A549 treated with Hydrocortisone at 1 μM for 4 hours (cell line): ENCODE measurements around the gene ZDHHC6. TPM values are rescaled to one million over a fixed set of nuclear protein-coding genes. Genes with fewer than 3 reads are reported as not detected.

ENCODE experiments used
- total RNA-seq: library from RNA; stranded (reverse); fragments of 200-300 nt; extraction: Qiagen RNA extraction; gene quantifications from 5 replicates; pipeline ENCODE4 v1.2.3, GENCODE V29; 2022

ZDHHC6 gene
- 27.9 to 31.6 TPM (median 29.7 TPM) in 5 replicates for total RNA-seq

GRCh38 chr10:112446855-112447619 lies at the start of gene ZDHHC6, which contains the start of gene VTI1A:
TSS of gene ZDHHC6 (minus strand) at chr10:112446914. CDS start at chr10:112445436, 1,478 bp downstream.
TSS of gene VTI1A (plus strand) at chr10:112447215. CDS start at chr10:112447374, 159 bp downstream.

Other genes starting within 250 kb of the ZDHHC6 start
- gene TECTB, start 163.5 kb downstream of the ZDHHC6 start, total RNA-seq: not detected in 5 replicates
- gene ACSL5, start 72.8 kb downstream of the ZDHHC6 start, total RNA-seq: 0.29 to 0.46 TPM (median 0.41 TPM) in 5 replicates
- 11.5 to 15.8 TPM (median 13.2 TPM) in 5 replicates for gene VTI1A, start 301 bp upstream of the ZDHHC6 start, total RNA-seq